Putamen (tissue), 1 donor: Measurements from ENCODE around the gene KRTAP4-2.
"Not testable (repeated sequence)": the region's sequence is repeated elsewhere in the genome, so short reads cannot be mapped to it uniquely, and the experiment has no call there.

Source experiments
- DNase-seq: peaks from one replicate; pipeline ENCODE4 v3.0.0-alpha.2; 2016; ENCODE audit warnings: low spot score

KRTAP4-2 gene

DNA sequence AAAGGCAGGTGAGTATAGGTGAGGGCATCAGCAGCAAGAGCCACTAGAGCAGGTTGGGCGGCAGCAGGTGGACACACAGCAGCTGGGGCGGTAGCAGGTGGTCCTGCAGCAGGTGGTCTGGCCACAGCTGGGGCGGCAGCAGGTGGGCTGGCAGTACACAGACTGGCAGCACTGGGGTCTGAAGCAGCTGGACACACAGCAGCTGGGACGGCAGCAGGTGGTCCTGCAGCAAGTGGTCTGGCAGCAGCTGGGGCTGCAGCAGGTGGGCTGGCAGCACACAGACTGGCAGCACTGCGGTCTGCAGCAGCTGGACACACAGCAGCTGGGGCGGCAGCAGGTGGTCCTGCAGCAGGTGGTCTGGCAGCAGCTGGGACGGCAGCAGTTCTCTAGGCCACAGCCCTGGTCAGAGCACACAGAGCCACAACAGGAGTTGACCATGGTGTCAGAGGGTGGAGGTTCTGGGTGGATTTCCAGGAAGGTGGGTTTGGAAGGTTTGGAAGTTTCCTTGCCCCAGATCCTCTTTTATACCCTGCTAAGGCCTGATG lies at the start of gene KRTAP4-2:
KRTAP4-2 (minus strand) TSS at position 495 of the 545 bp plus-strand sequence; CDS start at position 438, 57 bp downstream.
- no peak for DNase-seq

DNA sequence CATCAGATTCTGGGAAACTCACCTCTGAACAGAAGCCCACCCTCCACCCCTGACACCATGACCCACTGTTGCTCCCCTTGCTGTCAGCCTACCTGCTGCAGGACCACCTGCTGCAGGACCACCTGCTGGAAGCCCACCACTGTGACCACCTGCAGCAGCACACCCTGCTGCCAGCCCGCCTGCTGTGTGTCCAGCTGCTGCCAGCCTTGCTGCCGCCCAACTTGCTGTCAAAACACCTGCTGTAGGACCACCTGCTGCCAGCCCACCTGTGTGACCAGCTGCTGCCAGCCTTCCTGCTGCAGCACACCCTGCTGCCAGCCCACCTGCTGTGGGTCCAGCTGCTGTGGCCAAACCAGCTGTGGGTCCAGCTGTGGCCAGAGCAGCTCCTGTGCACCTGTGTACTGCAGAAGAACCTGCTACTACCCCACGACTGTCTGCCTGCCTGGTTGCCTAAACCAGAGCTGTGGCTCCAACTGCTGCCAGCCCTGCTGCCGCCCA lies 48.6 kb upstream of the KRTAP4-2 start, which contains the start of gene KRTAP9-2:
KRTAP9-2 (plus strand) TSS at position 51 of the 498 bp plus-strand sequence; CDS start at position 58, 7 bp downstream.
- not testable (repeated sequence) for DNase-seq

DNA sequence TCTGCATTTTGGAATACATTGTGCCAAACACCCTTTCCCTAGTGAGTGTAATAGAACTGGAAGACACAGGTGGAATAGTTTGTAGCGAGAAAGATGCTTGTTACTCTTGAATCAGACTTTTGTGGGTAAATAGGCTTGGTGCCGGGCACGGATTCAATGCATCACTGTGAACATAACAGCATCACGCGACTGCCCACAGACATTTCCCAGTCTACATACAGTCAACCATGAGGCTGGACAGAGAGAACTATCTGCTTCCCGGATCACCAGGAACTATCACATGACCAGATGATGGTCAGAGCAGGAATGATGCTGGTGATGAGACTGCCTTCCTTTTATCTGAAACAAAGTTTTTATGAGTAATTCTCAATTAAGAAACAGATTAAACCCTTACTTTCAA lies 48.0 kb upstream of the KRTAP4-2 start:
- no peak for DNase-seq

DNA sequence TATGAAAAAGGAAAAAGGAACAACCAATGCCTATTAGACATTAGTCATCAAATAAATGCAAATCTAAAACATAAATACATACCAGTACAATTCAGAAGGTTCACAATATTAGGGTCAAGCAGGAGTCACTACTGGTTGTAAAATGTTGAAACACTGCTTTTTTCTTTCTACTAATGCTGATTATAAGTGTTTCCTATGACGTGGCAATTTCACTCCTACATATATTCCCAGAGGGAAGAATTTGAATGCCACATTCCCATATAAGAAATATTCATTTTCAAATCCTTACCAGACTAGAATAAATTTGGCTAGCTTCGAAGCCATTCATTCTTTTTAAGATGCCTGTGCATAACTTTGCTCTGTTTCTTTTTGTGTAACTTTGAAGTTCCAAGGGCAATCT lies 45.8 kb upstream of the KRTAP4-2 start:
- no peak for DNase-seq

DNA sequence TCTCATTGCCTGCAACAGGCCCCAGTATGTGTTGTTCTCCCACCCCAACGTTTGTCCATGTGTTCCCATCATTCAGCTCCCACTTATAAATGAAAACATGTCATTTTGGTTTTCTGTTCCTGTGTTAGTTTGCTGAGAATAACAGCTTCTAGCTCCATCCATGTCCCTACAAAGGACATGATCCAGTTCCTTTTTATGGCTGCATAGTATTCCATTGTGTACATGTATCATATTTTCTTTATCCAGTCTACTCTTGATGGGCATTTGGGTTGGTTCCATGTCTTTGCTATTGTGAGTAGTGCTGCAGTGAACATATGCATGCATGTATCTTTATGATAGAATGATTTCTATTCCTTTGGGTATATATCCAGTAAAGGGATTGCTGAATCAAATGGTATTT lies 37.7 kb upstream of the KRTAP4-2 start:
- no peak for DNase-seq

DNA sequence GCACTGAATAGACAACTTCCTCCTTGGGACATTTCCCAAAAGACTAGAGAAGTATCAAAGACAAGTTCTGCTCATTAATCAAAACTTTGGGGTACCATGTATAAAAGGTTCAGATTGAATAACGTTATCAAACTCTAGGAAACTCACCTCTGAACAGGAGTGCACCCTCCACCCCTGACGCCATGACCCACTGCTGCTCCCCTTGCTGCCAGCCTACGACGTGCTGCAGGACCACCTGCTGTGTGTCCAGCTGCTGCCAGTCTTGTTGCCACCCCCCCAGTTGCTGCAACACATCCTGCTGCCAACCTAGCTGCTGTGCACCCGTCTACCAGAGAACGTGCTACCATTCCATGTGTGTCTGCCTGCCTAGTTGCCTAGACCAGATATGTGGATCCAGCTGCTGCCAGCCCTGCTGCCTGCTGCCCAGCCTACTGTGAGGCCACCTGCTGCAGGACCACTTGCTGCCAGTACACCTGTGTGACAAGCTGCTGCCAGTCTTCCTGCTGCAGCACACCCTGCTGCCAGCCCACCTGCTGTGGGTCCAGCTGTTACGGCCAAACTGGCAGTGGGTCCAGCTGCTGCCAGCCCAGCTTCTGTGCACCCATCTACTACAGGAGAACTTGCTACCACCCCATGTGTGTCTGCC lies 34.6 kb upstream of the KRTAP4-2 start:
- DNase-seq: no peak

DNA sequence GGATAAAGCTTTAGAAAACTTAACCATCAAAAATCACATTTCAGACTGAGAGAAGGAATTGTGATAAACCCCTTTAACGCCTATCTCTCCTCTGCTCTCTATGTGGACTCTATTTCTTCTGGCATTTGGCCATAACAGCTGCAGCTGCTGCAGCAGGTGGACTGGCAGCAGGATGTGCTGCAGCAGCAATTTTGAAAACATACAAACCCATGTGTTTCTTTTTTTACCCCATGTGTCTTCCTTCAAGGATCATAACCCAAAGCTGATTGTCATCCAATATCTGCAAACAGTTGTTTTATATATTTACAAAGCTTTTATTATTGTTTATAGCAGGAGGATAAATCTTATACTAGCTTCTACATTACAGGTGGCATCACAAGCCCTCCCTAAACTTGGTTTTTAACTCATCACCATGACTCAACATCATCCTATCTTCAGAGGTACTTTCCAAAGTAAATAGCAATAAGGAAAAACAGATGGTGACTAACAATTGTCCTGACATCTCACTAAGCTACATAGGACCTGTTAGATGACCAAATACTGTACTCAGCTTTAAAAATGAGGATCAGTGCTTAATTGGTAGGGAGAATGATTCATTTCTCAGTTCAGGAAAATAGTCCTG lies 33.9 kb upstream of the KRTAP4-2 start:
- no peak for DNase-seq

DNA sequence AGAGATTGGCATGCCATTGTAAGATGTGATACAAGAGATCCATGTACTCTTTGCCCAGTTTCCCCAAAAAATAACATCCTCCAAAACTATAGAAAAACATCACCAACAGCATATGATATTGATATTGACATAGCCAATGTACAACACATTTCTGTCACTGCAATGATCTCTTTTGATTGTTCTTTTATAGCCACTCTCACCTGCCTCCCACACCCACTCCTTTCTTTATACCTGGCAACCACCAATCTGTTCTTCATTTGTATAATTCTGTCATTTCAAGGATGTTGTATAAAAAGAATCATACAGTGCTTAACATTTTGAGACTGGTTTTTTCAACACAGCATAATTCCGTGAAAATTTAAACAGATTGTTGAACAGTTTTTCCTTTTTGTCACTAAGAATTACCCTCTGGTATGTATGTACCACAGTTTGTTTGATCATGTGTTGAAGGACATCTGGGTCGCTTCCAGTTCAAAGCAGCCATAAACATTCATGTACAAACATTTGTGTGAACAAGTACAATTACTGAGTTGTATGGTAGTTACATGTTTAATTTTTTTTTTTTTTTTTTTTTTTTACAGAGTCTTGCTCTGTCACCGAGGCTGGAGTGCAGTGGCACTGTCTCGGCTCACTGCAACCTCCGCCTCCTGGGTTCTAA lies 21.5 kb upstream of the KRTAP4-2 start:
- no peak for DNase-seq

DNA sequence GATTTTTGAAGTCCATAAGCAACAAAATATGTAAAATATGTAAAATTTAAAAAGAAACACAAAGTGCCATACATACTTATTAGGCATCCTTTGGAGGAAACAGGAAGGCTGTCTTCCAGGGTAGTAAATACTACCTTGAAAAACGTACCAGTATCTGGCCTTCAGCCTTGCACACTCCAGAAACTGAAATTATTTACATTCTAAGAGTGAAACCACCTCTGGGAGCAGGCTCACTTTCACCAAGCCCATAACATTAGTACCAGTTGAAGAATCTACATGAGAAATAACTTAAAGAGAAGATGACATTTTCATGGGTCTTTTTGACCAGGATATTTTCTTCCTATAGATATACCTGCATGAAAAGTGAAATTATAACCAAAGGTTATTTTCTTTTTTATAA lies 18.0 kb upstream of the KRTAP4-2 start:
- DNase-seq: no peak

DNA sequence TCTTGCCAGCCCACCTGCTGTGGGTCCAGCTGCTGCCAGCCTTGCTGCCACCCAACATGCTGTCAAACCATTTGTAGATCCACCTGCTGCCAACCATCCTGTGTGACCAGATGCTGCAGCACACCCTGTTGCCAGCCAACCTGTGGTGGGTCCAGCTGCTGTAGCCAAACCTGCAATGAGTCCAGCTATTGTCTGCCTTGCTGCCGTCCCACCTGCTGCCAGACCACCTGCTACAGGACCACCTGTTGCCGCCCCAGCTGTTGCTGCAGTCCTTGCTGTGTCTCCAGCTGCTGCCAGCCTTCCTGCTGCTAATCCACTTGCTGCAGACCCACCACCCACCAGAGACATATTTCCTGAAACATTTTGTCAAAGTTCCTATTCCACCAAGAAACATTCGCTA lies 12.3 kb upstream of the KRTAP4-2 start:
- no peak for DNase-seq

DNA sequence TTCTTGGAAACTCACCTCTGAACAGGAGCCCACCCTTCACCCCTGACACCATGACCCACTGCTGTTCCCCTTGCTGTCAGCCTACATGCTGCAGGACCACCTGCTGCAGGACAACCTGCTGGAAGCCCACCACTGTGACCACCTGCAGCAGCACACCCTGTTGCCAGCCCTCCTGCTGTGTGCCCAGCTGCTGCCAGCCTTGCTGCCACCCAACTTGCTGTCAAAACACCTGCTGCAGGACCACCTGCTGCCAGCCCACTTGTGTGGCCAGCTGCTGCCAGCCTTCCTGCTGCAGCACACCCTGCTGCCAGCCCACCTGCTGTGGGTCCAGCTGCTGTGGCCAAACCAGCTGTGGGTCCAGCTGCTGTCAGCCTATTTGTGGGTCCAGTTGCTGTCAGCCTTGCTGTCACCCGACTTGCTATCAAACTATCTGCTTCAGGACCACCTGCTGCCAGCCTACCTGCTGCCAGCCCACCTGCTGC lies 11.9 kb upstream of the KRTAP4-2 start, which contains the start of gene KRTAP9-1:
KRTAP9-1 (plus strand) TSS at position 51 of the 482 bp plus-strand sequence; CDS start at position 51, 0 bp downstream.
- DNase-seq: not testable (repeated sequence)

DNA sequence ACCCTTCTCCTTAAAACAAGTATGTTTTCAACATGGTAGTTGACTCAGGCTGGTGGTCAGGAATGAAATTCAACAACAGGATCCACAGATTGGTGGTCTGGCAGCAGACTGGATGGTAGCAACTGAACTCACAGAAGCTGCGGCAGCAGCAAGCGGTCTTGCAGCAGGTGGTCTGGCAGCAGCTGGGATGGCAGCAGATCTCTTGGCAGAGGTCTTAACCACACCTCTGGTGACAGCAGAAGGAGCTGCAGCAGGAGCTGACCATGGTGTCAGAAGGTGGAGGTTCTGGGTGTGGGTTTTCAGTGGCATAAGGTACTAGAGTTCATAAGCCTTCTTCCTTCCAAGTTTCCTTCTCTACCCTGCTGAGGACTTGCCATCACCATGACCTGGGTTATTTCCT lies 8.9 kb upstream of the KRTAP4-2 start:
- DNase-seq: no peak

DNA sequence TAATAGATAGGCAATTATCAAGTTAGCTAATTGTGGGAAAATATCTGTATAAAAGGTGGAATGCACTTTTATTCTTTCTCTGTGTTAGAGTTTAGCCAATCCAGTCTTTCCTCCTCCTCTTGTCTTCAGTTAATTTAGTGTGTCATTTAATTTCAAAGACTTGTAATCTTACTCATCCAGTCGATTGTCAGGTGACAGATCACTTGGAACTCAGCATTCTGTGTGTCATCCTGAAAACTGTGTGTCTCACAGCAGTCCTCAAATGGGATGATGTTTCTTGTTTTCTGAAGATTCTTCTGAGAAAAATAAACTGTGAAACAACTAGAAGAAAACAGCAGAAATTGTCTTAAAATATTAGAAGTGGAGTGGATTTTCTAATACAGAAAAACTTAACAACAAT lies 7.0 kb upstream of the KRTAP4-2 start:
- no peak for DNase-seq

DNA sequence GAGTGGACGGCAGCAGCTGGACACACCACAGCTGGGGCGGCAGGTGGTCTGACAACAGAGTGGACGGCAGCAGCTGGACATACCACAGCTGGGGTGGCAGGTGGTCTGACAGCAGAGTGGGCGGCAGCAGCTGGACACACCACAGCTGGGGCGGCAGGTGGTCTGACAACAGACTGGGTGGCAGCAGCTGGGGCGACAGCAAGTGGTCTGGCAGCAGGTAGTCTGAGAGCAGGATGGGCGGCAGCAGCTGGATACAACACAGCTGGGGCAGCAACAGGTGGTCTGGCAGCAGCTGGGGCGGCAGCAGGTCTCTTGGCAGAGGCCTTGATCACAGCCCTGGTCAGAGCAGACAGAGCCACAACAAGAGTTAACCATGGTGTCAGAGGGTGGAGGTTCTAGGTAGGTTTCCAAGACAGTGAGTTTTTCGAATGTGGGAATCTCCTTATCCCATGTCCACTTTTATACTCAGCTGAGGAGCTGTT lies 6.5 kb upstream of the KRTAP4-2 start, which contains the start of gene KRTAP4-1:
KRTAP4-1 (minus strand) TSS at position 432 of the 482 bp plus-strand sequence; CDS start at position 375, 57 bp downstream.
- no peak for DNase-seq

DNA sequence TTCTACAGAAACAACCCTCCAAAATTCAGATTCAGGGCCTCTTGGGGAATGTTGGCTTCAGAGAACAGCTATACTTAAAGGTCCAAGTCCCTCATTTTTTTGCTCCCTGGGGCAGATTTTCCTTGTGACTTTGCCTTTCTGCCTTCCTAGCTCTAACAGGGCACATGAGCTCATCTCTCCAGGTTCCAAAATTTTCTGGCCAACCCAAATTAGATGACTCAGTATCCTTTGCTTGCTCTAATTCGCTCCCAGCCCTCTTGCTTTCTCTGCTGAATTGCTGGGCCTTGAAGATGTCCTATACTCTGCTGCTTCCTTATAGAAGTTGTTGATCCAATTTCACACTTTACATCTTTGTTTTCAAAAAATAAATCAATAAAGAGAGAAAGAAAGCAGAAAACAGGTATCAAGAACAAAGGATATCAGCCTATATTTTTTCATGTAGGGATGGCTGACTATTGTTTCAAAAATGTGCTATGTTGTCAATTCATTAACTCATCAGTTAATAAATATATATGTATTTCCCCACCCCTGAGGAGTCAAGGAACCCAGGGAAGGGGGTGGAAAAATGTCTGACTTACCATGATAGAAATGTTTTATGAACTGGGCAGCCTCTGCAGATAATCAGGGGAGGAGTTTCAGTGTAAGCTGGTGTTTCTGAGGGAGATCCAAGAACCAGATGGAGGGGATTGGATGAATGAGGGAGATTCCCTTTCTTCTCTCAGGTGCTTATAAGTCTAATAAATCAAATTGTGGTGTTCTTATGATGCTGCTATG lies 1.0 kb upstream of the KRTAP4-2 start:
- DNase-seq: no peak

DNA sequence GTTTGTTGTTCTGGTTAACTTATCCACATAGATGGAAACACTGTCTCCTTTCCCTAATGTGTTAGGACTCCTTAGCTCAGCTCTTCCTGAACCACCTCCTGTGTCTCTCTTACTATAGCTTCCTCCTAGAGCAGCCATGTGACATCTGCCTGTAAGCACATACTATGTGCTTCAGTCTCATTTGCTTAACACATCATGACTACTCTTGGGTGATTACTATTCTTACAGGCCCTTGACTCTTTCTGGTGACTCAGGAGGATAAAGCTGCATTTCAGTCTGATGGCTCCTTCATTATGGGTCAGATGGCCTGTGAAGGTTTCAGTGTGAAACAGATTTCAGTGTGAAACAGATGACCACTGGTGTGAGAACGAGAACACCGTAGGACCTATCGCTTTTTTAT lies 320 bp upstream of the KRTAP4-2 start:
- no peak for DNase-seq

DNA sequence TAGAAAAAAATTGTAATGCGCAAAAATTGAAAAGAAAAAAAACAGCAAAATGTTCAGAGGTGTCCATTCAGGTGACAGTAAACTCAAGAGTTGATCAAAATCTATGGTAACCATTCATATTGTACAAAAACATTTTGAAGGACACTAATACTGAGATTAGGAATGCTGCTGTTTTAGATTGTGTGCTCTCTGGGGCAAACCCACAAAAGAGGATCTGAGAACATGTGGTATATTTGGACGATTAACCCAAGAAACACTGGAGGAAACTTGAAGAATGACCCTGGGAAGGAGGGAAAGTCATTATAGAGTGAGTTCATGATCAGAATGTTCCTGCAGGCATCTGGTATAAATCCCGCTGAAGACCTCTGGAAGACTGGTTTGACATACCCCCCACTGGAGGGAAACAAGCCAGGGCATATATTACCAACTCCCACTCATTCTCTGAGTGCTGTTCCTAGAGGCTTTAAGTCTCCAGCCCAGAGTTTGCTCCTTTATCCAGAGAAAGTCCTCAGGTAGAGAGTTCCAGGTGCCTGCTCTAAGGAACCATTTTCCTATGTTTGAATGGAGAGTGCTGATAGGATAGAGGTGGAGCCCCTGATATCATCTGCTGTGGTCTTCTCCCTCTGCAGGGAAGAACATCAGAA lies 1.2 kb downstream of the KRTAP4-2 start:
- no peak for DNase-seq

DNA sequence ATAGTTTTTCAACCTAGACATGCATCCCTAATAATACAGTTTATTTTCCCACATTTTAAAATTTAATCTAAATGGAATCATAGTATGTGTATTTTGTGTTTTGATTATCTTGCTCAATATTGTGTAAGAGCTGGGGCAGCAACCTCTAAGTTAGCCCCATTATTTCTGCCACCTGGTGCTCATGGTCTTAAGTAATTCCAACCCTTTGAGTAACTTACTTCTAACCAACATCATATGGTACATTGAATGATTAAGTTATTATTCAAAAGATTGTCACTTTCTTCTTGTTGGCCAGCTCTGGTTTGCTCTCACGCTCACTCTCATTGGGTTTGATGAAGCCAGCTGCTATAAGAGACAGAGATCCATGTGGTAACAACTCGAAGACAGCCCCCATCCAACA lies 6.1 kb downstream of the KRTAP4-2 start:
- no peak for DNase-seq

DNA sequence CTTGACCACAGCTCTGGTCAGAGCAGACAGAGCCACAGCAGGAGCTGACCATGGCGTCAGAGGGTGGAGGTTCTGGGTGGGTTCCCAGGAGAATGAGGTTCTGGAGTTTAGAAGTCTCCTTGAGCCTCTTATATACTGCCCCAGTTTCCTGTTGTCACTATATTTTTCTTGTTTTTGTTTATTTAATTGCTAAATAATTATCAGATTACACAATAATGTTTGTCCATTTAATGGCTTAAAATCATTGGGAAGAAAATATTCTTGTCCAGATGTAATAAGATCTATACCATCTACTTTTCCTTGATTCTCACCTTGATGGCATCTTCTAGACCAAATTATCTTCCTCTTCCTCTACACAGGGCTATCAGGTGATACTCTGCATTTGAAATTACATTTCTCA lies 9.9 kb downstream of the KRTAP4-2 start, which contains the start of gene KRTAP4-3:
KRTAP4-3 (minus strand) TSS at position 101 of the 400 bp plus-strand sequence; CDS start at position 52, 49 bp downstream.
- no peak for DNase-seq

DNA sequence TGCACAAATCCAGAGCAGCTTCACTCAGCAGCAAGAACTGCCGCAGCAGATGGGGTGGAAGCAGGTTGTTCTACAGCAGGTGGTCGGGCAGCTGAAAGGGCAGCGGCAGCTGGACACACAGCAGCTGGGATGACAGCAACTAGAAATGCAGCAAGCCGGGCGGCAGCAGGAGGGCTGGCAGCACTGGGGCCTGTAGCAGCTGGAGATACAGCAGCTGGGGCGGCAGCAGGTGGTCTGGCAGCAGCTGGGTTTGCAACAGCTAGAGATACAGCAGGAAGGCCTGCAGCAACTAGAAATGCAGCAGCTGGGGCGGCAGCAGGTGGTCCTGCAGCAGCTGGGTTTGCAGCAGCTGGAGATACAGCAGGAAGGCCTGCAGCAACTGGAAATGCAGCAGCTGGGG lies 10.5 kb downstream of the KRTAP4-2 start:
- no peak for DNase-seq

DNA sequence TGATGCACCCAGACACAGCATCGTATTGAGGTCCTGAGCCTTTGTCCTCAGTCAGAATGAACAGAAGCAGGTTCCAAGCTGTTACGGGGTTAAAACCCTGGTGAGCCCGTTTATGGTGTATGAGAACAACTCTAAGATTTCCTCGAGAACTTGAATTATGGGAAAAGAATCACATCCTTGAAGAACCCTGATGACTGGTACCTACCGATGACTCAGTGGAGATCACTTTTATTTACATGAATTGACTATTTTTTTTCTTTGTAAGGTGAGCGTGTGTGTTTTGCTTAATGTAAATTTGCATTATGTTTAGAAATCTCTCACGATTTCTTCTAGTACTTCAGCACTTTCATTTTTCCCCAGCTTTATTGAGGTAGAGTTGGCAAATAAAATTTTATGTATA lies 14.2 kb downstream of the KRTAP4-2 start:
- no peak for DNase-seq
